Stimulated activated CD4-positive, alpha-beta T cell treated with anti-CD3 and anti-CD28 coated beads, Interleukin-4, amount 100 ng/mL, for 1 hour (primary cell): ENCODE results near the gene HOXA1.

ENCODE experiments used
- DNase-seq: peaks from one replicate; pipeline ENCODE4 v3.0.0-alpha.2; 2020

Gene HOXA1

GRCh38 chr7:27116031-27116961, 20.5 kb upstream of the HOXA1 start:
- no peak for DNase-seq

- DNase-seq, result no peak
Measured at GRCh38 chr7:27115221-27116026, 19.6 kb upstream of the HOXA1 start.

- no peak for DNase-seq
Measured at GRCh38 chr7:27114881-27115220, 19.1 kb upstream of the HOXA1 start.

GRCh38 chr7:27113991-27114769, 18.4 kb upstream of the HOXA1 start:
- DNase-seq, result no peak

- no peak for DNase-seq
Measured at GRCh38 chr7:27112955-27113949, 17.5 kb upstream of the HOXA1 start.

- no peak for DNase-seq
Measured at GRCh38 chr7:27112361-27112760, 16.6 kb upstream of the HOXA1 start.

GRCh38 chr7:27111751-27112277, 16.0 kb upstream of the HOXA1 start:
- DNase-seq, result no peak

- DNase-seq, result no peak
Measured at GRCh38 chr7:27111042-27111750, 15.4 kb upstream of the HOXA1 start.

GRCh38 chr7:27110186-27111031, 14.6 kb upstream of the HOXA1 start:
- no peak for DNase-seq

- DNase-seq, result no peak
Measured at GRCh38 chr7:27109466-27110185, 13.8 kb upstream of the HOXA1 start.

GRCh38 chr7:27108390-27109127, 12.8 kb upstream of the HOXA1 start:
- no peak for DNase-seq

GRCh38 chr7:27107391-27108381, 11.9 kb upstream of the HOXA1 start:
- no peak for DNase-seq

GRCh38 chr7:27106901-27107240, 11.1 kb upstream of the HOXA1 start:
- DNase-seq, result no peak

GRCh38 chr7:27106181-27106900, 10.5 kb upstream of the HOXA1 start:
- no peak for DNase-seq

GRCh38 chr7:27105301-27106031, 9.7 kb upstream of the HOXA1 start:
- DNase-seq, result no peak
